Mucosa of rectum (tissue), 2 donors: ENCODE measurements around the gene PRICKLE1.

ENCODE experiments used
- H3K27ac ChIP-seq, 2 donors: one replicate each; pipeline ENCODE4 v1.7.0; 2013; ENCODE audit warnings: inconsistent platforms in 2 of 2, low read depth in 2 of 2, low read length in 2 of 2
- H3K27me3 ChIP-seq, 2 donors: one replicate each; pipeline ENCODE4 v1.7.0; 2013; ENCODE audit warnings: low read length in 2 of 2; ENCODE audit not compliant: control insufficient read depth in 2 of 2, insufficient read depth in 2 of 2
- H3K36me3 ChIP-seq, 2 donors: one replicate each; pipeline ENCODE4 v1.7.0; 2013; ENCODE audit warnings: low read length in 2 of 2; ENCODE audit not compliant: control insufficient read depth in 2 of 2, insufficient read depth in 2 of 2
- H3K4me1 ChIP-seq, 2 donors: one replicate each; pipeline ENCODE4 v1.7.0; 2013; ENCODE audit warnings: low read length in 2 of 2, mild to moderate bottlenecking in 1 of 2; ENCODE audit not compliant: control insufficient read depth in 2 of 2, insufficient read depth in 2 of 2
- H3K4me3 ChIP-seq, 2 donors: one replicate each; pipeline ENCODE4 v1.7.0; 2013; ENCODE audit warnings: low read length in 2 of 2
- H3K9ac ChIP-seq, 2 donors: one replicate each; pipeline ENCODE4 v1.7.0; 2013; ENCODE audit warnings: low read length in 2 of 2, low read depth in 1 of 2, mild to moderate bottlenecking in 1 of 2
- H3K9me3 ChIP-seq, 2 donors: one replicate each; pipeline ENCODE4 v1.7.0; 2013; ENCODE audit warnings: low read length in 2 of 2; ENCODE audit not compliant: control insufficient read depth in 2 of 2
- donor health status: healthy.
- donor health status: Normal muscosa, but diverticular disease.

The PRICKLE1 gene

DNA sequence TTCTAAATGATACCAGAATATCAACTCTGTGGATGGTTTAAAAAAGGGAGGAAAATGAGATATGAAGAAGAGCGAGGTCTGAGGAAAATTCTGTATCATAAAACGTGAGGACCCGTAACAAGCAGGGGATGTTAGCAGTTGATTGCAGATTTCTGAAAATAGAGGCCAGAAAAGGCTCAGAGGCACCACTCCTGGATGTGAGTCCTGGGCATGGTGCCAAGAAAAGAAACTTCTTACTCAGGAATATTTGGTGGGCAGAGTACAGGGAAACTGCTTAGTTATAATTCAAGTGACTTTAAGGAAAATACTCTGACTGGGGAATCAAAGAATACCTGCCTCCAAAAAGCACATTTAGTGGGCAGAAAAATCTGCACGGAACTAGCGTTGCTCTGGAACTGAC, 85.5 kb downstream of the PRICKLE1 start:
- Histone ChIP-seq H3K36me3 (no peaks in the 10 kb centered on the region), H3K27me3 (no peaks in the 10 kb centered on the region), H3K9me3 (no peaks in the 10 kb centered on the region)

DNA sequence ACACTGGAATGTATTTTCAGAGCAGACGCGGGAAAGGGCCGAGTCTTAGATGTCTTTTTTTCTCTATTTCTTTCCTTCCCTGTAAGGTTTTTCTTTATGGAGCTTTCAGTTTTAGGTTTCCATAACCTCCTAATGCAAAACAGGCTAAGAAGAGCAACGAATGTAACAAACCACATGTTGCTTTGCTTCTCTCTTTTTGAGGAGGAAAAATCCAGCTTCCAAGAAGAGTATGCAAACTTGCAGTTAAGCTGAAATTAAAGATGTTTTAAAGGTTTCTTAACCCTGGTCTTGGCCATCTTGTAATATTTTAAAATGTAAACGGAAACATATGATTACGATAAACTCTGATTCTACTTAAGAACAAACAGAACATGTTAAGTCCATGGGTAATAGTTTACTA, 86.9 kb downstream of the PRICKLE1 start:
- H3K27me3 ChIP-seq, result no peaks in the 10 kb centered on the region
- H3K4me3 ChIP-seq, result no peak overlapping the region
- H3K9me3 ChIP-seq, result no peaks in the 10 kb centered on the region
- no peaks in the 10 kb centered on the region for H3K36me3 ChIP-seq
- no peak overlapping the region for H3K27ac ChIP-seq
- no peak overlapping the region for H3K9ac ChIP-seq
- no peaks in the 10 kb centered on the region for H3K4me1 ChIP-seq

More for the DNA sequence above, 85.5 kb downstream of the PRICKLE1 start:
- H3K4me3 ChIP-seq, result no peak overlapping the region
- no peak overlapping the region for H3K27ac ChIP-seq
- H3K9ac ChIP-seq, result no peak overlapping the region
- no peaks in the 10 kb centered on the region for H3K4me1 ChIP-seq

DNA sequence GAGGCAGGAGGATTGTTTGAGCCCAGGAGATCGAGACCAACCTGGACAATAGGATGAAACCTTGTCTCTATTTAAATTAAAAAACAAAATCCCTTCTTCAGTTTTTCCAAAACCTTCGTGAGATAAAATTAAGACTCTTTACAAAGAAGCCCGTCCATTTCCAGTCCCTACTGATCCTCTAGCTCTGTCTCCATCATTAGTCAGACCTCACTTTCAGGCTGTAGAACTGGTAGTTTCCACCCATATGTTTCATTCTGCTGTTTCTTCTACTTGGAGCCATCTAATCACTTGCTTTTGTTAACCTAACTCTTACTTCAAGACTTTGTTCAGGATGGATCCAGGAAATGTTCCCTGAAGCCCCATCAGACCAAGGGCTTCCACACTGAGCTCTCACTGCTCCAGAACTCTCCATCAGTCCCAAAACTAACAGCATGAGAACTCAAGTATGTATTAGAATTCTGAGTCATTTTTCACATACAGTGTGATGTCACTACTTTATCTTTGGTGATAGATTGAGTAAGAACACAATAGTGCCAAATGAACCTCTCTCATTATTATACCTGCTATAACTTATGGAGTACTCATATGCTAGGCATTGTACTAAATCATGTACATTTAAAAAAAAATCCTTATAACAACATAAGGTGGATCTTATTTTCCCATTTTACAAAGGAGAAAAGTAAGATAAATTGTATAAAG, 90.8 kb downstream of the PRICKLE1 start:
- Histone ChIP-seq H3K4me3 (no peak overlapping the region), H3K36me3 (no peaks in the 10 kb centered on the region), H3K27ac (no peak overlapping the region), H3K9me3 (no peaks in the 10 kb centered on the region), H3K4me1 (no peaks in the 10 kb centered on the region), H3K27me3 (no peaks in the 10 kb centered on the region), H3K9ac (no peak overlapping the region)

DNA sequence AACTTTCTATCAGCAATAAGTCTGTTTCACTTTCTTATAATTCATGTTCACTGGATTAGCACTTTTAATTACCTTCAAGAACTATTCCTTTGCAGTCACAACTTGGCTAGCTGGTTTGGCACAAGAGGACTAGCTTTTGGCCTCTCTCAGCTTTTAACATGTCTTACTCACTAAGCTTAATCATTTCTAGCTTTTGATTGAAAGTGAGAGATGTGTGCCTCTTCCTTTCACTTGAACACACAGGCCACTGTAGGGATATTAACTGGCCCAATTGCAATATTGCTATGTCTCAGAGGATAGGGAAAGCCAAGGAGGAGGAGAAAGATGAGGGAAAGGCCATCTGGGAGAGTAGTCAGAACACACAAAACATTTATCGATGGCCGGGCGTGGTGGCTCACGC, 92.7 kb downstream of the PRICKLE1 start:
- Histone ChIP-seq H3K36me3 (no peaks in the 10 kb centered on the region), H3K27ac (no peak overlapping the region), H3K4me3 (no peak overlapping the region), H3K27me3 (no peaks in the 10 kb centered on the region), H3K9ac (no peak overlapping the region), H3K4me1 (no peaks in the 10 kb centered on the region), H3K9me3 (no peaks in the 10 kb centered on the region)

DNA sequence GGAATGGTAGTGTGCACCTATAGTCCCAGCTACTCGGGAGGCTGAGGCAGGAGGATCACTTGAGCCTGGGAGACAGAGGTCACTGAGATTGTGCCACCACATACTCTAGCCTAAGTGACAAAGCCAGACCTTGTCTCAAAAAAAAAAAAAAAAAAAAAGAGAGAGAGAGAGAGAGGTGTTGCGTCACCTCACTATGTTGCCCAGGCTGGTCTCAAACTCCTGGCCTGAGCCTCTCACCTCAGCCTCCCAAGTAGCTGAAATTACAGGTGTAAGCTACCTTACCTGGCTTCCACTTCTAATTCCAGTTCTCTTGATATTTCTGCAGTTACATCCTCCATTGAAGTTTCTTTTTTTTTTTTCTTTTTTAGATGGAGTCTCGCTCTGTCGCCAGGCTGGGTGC, 94.3 kb downstream of the PRICKLE1 start:
- no peaks in the 10 kb centered on the region for H3K4me1 ChIP-seq
- no peak overlapping the region for H3K9ac ChIP-seq
- H3K9me3 ChIP-seq, result no peaks in the 10 kb centered on the region
- H3K27ac ChIP-seq, result no peak overlapping the region
- H3K27me3 ChIP-seq, result no peaks in the 10 kb centered on the region
- no peaks in the 10 kb centered on the region for H3K36me3 ChIP-seq
- H3K4me3 ChIP-seq, result no peak overlapping the region

DNA sequence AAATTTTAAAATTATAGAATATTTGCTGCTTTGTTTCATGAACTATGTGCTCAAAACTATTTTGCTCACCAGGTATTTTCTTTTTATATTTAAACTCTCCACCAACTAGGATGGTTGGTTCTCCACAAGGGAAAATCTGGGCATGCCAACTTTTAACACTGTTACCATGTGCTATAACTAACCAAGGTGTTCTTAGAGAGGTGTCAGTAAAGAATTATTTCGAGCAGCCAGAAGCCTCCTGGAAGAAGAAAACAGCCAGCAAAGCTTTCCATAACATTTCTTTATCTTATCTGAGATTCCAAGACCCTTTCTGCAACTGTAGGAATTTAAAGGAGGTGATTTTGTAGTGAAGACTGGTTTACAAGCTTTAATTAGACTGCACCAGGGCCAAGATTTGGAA, 97.3 kb downstream of the PRICKLE1 start:
- H3K4me1 ChIP-seq, result no peaks in the 10 kb centered on the region
- no peak overlapping the region for H3K4me3 ChIP-seq
- H3K36me3 ChIP-seq, result no peaks in the 10 kb centered on the region
- no peak overlapping the region for H3K9ac ChIP-seq
- no peak overlapping the region for H3K27ac ChIP-seq
- peaks cover 0 to 3% of the 10 kb centered on the region in 2 donors for H3K27me3 ChIP-seq
- no peaks in the 10 kb centered on the region for H3K9me3 ChIP-seq

DNA sequence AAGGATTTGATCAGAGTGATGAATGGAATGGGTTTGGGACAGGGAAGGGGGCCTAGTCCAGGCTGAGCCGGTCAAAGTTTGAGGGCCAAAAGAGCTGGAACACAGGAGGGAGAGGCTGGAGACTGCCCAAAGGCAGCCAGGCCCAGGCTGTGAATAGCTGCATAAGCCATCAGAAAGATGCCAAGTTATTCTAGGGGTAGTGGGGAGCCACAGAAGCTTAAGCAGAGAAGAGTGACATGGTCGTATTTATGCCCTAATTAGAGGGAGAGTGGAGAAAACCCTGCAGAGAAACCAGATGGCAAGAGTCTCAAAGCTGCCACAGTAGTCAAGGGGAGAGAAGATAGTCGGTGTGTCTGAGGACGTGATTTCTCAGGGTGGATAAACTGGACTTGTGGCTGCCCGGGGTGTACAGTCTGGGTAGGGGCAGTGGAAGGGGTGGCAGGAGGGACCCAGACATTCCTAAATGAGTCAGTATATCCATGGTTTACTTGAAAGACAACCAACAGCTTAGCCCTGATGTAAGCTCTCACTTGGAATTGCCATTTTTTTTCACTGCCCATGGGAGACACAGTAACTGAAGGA, 99.2 kb downstream of the PRICKLE1 start:
- Histone ChIP-seq H3K27me3 (peaks cover 0 to 11% of the 10 kb centered on the region in 2 donors), H3K27ac (no peak overlapping the region), H3K9ac (no peak overlapping the region), H3K4me1 (no peaks in the 10 kb centered on the region), H3K36me3 (no peaks in the 10 kb centered on the region), H3K9me3 (no peaks in the 10 kb centered on the region), H3K4me3 (no peak overlapping the region)

DNA sequence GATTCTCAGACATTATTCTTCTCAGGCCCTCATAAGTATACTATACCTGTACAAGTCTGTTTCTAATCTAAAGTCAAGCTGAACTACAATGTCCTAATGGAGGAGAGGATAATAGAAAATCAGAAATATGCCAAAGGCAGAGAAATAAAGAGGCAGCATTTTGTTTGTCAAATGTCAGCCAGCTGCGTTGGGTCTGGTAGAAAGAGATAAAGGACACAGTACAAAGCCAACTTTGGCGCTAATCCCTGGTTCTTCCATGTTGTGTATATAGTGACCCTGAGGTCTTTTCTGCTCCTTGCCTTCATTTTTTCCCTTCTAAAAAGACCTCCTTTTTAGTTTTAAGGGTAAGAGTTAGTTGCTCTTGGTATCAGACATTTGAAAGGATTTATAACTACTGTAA, 103.1 kb downstream of the PRICKLE1 start:
- peaks cover 5 to 25% of the 10 kb centered on the region in 2 donors for H3K27me3 ChIP-seq
- no peak overlapping the region for H3K4me3 ChIP-seq
- H3K4me1 ChIP-seq, result peaks cover 0 to 5% of the 10 kb centered on the region in 2 donors
- no peaks in the 10 kb centered on the region for H3K36me3 ChIP-seq
- H3K27ac ChIP-seq, result no peak overlapping the region
- no peaks in the 10 kb centered on the region for H3K9me3 ChIP-seq
- H3K9ac ChIP-seq, result no peak overlapping the region

DNA sequence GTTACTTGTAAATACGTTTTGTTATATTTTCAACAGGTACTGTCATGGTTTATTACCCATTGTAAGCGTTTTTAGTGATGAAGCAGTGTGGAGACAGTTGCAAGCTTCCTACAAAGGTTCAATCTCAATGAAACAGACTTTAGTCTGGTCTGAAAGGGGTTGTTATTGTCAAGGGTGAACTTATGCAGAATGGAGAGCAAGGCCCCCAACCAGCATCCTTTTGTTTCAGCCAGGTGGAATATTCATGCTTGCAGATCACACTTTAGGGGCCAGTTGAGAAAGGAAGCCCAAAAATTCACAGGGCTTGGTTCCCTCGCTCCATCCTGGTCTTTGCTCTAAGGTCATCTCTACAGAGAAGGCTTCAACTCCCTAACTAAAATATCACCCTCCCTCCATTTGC, 103.7 kb downstream of the PRICKLE1 start:
- H3K36me3 ChIP-seq, result no peaks in the 10 kb centered on the region

DNA sequence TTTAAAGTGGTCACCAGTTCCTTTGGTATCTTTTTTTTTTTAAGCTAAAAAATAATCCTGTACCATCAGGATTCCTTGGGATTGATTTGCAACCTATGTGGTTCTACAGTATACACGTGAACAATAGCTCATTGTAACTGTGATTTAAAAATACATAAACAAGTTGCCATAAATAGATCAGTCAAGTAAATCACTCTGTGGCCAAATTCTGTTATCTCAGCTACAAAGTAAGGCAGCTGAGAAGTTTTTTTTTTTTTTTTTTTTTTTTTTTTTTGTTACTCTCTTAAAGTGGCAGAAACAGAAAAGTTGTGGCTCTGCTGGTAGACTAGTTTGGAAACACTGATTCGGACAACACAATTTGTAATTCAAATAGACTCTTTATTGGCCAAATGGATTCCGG, 104.5 kb downstream of the PRICKLE1 start:
- no peak overlapping the region for H3K9ac ChIP-seq
- H3K4me1 ChIP-seq, result peaks cover 0 to 5% of the 10 kb centered on the region in 2 donors
- H3K27ac ChIP-seq, result no peak overlapping the region
- H3K27me3 ChIP-seq, result peaks cover 5 to 27% of the 10 kb centered on the region in 2 donors
- H3K4me3 ChIP-seq, result no peak overlapping the region
- H3K9me3 ChIP-seq, result no peaks in the 10 kb centered on the region
- H3K36me3 ChIP-seq, result no peaks in the 10 kb centered on the region

More for the DNA sequence above, 103.7 kb downstream of the PRICKLE1 start:
- H3K27ac ChIP-seq, result no peak overlapping the region
- peaks cover 5 to 27% of the 10 kb centered on the region in 2 donors for H3K27me3 ChIP-seq
- no peaks in the 10 kb centered on the region for H3K9me3 ChIP-seq
- H3K4me1 ChIP-seq, result peaks cover 0 to 5% of the 10 kb centered on the region in 2 donors
- H3K4me3 ChIP-seq, result no peak overlapping the region
- no peak overlapping the region for H3K9ac ChIP-seq
